GM23248 (cell line): ENCODE results near the gene ADCY7. TPM values are rescaled to one million over a fixed set of nuclear protein-coding genes. Genes with fewer than 3 reads are reported as not detected.

Experiments
- DNase-seq: peaks from one replicate; pipeline ENCODE4 v3.0.0-alpha.2; 2015
- H2AFZ ChIP-seq: fragments of 200-600 bp; sonication (generic); 2 replicates; pipeline ENCODE4 v1.6.1; 2016; ENCODE audit warnings: antibody characterized with exemption
- H3F3A ChIP-seq: fragments of 200-600 bp; sonication (generic); 2 replicates; pipeline ENCODE4 v1.6.1; 2016; ENCODE audit warnings: mild to moderate bottlenecking, antibody characterized with exemption, mixed run types; ENCODE audit not compliant: insufficient read depth
- H3K27ac ChIP-seq: fragments of 200-600 bp; sonication (generic); 2 replicates; pipeline ENCODE4 v1.5.1; 2016; ENCODE audit warnings: mild to moderate bottlenecking
- H3K27me3 ChIP-seq: fragments of 200-600 bp; sonication (generic); replicated peaks from 2 replicates; pipeline ENCODE4 v1.6.1; 2016; ENCODE audit warnings: mild to moderate bottlenecking; ENCODE audit not compliant: insufficient read depth
- H3K36me3 ChIP-seq: fragments of 200-600 bp; sonication (generic); 2 replicates; pipeline ENCODE4 v1.6.1; 2016; ENCODE audit warnings: low read depth, mild to moderate bottlenecking
- H3K4me1 ChIP-seq: fragments of 200-600 bp; sonication (generic); 2 replicates; pipeline ENCODE4 v1.6.1; 2016; ENCODE audit warnings: mild to moderate bottlenecking; ENCODE audit not compliant: insufficient read depth
- H3K4me2 ChIP-seq: fragments of 200-600 bp; sonication (generic); one replicate; pipeline ENCODE4 v1.6.1; 2016; ENCODE audit warnings: mild to moderate bottlenecking; ENCODE audit not compliant: unreplicated experiment
- H3K4me3 ChIP-seq: fragments of 200-600 bp; sonication (generic); 2 replicates; pipeline ENCODE4 v1.5.1; 2016; ENCODE audit warnings: mild to moderate bottlenecking
- H3K79me2 ChIP-seq: fragments of 200-600 bp; sonication (generic); 2 replicates; pipeline ENCODE4 v1.6.1; 2016; ENCODE audit warnings: mild to moderate bottlenecking; ENCODE audit not compliant: insufficient read depth
- H3K9ac ChIP-seq: fragments of 200-600 bp; sonication (generic); 2 replicates; pipeline ENCODE4 v1.6.1; 2016; ENCODE audit warnings: mild to moderate bottlenecking
- H3K9me2 ChIP-seq: fragments of 200-600 bp; sonication (generic); 2 replicates; pipeline ENCODE4 v1.6.1; 2016; ENCODE audit warnings: mixed run types, mild to moderate bottlenecking, moderate library complexity; ENCODE audit not compliant: insufficient read depth
- H3K9me3 ChIP-seq: fragments of 200-600 bp; sonication (generic); one replicate; pipeline ENCODE4 v1.6.1; 2017; ENCODE audit warnings: low read depth
- H4K20me1 ChIP-seq: fragments of 200-600 bp; sonication (generic); 2 replicates; pipeline ENCODE4 v1.6.0; 2016; ENCODE audit not compliant: insufficient read depth
- EZH2 ChIP-seq: fragments of 200-600 bp; sonication (generic); IDR thresholded peaks from 2 replicates; pipeline ENCODE4 v1.6.1; 2018; ENCODE audit warnings: antibody characterized with exemption, mild to moderate bottlenecking; ENCODE audit not compliant: insufficient read depth, poor library complexity, severe bottlenecking
- EZH2phosphoT487 ChIP-seq: fragments of 200-600 bp; sonication (generic); IDR thresholded peaks from 2 replicates; pipeline ENCODE4 v1.6.1; 2018; ENCODE audit warnings: antibody characterized with exemption, moderate library complexity, mild to moderate bottlenecking, low read depth; ENCODE audit not compliant: insufficient read depth
- WGBS, 2 experiments: methylation state at CpG; one replicate each; pipeline ENCODE4 v1.1.6; 2015 to 2017; ENCODE audit warnings: low lambda C conversion rate in 2 of 2, low coverage in 1 of 2; ENCODE audit errors: missing lambda C conversion rate in 2 of 2; 5-methylcytosine and 5-hydroxymethylcytosine counted together
- in situ Hi-C: fragments of 300-500 bp; cut with MboI; formaldehyde crosslinking; loops from 2 replicates; pipeline ENCODE4 v1.15.0; 2020
- polyA plus RNA-seq: library from polyadenylated mRNA; unstranded; fragments of >200 nt; fragmentation: Nextera tagmentation; extraction: Ambion mirVana; gene quantifications from 2 replicates; pipeline ENCODE4 v1.2.1, GENCODE V29; 2016
- total RNA-seq: library from RNA; depleted of rRNA; stranded (reverse); fragments of >200 nt; shearing (Covaris generic); gene quantifications from 2 replicates; pipeline ENCODE4 v1.2.3, GENCODE V29; 2014; rRNA removed

ADCY7 gene
- total RNA-seq (87.4 and 90.5 TPM in 2 replicates), polyA plus RNA-seq (31.9 and 32.7 TPM in 2 replicates)

DNA sequence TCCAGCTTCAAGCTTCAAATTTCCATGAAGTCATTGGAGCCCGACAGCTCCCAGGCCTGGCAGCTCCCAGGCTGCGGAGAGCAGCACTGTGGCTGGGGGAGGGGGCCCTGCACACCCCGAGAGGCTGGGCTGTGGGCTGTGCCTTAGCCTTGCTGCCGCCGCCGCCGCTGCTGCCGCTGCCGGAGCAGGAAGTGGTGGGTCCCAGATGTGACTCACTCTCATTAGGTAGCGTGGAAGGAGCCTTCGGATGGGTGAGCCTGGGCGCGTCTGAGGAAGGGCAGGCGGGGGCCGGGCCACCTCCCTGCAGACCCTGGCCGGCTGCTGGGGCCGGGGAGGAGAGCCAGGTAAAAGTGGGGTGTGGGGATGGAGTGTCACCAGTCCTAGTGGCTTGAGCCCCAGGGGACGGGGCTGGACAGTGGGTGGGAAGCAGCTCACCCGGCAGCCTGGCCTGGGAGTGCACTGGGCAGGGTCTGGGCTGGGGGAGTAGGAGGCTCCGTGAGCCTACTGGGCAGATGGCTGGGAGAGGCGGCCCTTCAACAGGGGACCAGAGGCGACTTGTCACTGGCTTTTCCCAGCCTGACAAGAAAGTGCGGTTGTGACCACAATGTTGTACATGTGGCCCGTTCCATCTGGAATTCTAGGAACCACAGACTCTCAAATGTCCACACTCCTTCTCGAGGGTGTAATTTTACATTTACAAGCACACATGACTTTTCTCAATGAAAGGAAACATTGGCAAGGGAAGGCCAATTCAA is at the start of gene ADCY7:
TSS of gene ADCY7 (plus strand) at position 215 of the 755 bp plus-strand sequence. CDS start 21,629 bp downstream, outside the sequence.
- in situ Hi-C loops = no loop called here
- Histone ChIP-seq H3K4me1 (peaks cover 29% of the 10 kb centered on the region), H3K79me2 (peaks cover 79% of the 10 kb centered on the region), H3K27ac (peak within 1 kb of the TSS; percentile 77), H3K36me3 (no peaks in the 10 kb centered on the region), H3K27me3 (no peaks in the 10 kb centered on the region), H4K20me1 (no peaks in the 10 kb centered on the region), H3K4me2 (peak within 1 kb of the TSS; percentile 85), H3F3A (peaks cover 13% of the 10 kb centered on the region), H3K9me2 (no peaks in the 10 kb centered on the region), H3K9me3 (no peaks in the 10 kb centered on the region), H2AFZ (peak within 1 kb of the TSS; percentile 21), H3K9ac (peak within 1 kb of the TSS; percentile 86), H3K4me3 (peak within 1 kb of the TSS; percentile 67)
- TF ChIP-seq EZH2phosphoT487 (no peak), EZH2 (no peak)
- 0 to 1% methylated on average over 23 of the region's 25 CpGs for WGBS, 2 experiments
- DNase-seq = peak; percentile 93

GRCh38 chr16:50219402-50219975 is 46.9 kb upstream of the ADCY7 start:
- H4K20me1 ChIP-seq = no peaks in the 10 kb centered on the region
- H3F3A ChIP-seq = 0 out of 2 replicates have a peak, but pooled peaks cover 11% of the 10 kb centered on the region
- H3K4me1 ChIP-seq = 0 out of 2 replicates have a peak, but pooled peaks cover 4% of the 10 kb centered on the region
- H3K79me2 ChIP-seq = peaks cover 4% of the 10 kb centered on the region; the same call in 1 of the 2 replicates
- in situ Hi-C loops = loop anchor here (10.0 kb wide), 1 partner anchor 135 kb away; no protein-coding TSS in a partner anchor
- WGBS, 2 experiments = 97% methylated on average over 4 of the region's 4 CpGs
- H3K36me3 ChIP-seq = peaks cover 42% of the 10 kb centered on the region
- no peaks in the 10 kb centered on the region for H3K9me3 ChIP-seq
- no peak overlapping the region for H3K4me3 ChIP-seq
- H3K9me2 ChIP-seq = no peaks in the 10 kb centered on the region
- no peak for TF ChIP-seq EZH2phosphoT487
- TF ChIP-seq EZH2 = no peak
- no peak for DNase-seq
- H3K9ac ChIP-seq = no peak overlapping the region
- no peak overlapping the region for H2AFZ ChIP-seq
- H3K4me2 ChIP-seq = no peak overlapping the region
- no peak overlapping the region for H3K27ac ChIP-seq
- no peaks in the 10 kb centered on the region for H3K27me3 ChIP-seq

GRCh38 chr16:50224286-50224685 is 42.1 kb upstream of the ADCY7 start:
- no peaks in the 10 kb centered on the region for H3K9me2 ChIP-seq
- H2AFZ ChIP-seq = no peak overlapping the region
- H3K27me3 ChIP-seq = no peaks in the 10 kb centered on the region
- no peaks in the 10 kb centered on the region for H3K79me2 ChIP-seq
- peaks cover 42% of the 10 kb centered on the region for H3K36me3 ChIP-seq
- in situ Hi-C loops = no loop called here
- 0 out of 2 replicates have a peak, but pooled peaks cover 6% of the 10 kb centered on the region for H3K4me1 ChIP-seq
- no peaks in the 10 kb centered on the region for H4K20me1 ChIP-seq
- H3K27ac ChIP-seq = no peak overlapping the region
- 0 out of 2 replicates have a peak, but pooled peaks cover 13% of the 10 kb centered on the region for H3F3A ChIP-seq
- no peak overlapping the region for H3K4me3 ChIP-seq
- DNase-seq = peak; percentile 26
- no peaks in the 10 kb centered on the region for H3K9me3 ChIP-seq
- TF ChIP-seq EZH2phosphoT487 = no peak
- WGBS, 2 experiments = 84 to 91% methylated on average over 3 of the region's 3 CpGs
- no peak overlapping the region for H3K9ac ChIP-seq
- H3K4me2 ChIP-seq = no peak overlapping the region

- TF ChIP-seq EZH2 (no peak), EZH2phosphoT487 (no peak)
- 0 out of 2 replicates have a peak, but pooled peaks cover 13% of the 10 kb centered on the region for H3F3A ChIP-seq
- H3K4me1 ChIP-seq = 0 out of 2 replicates have a peak, but pooled peaks cover 6% of the 10 kb centered on the region
- no peak for DNase-seq
- no peaks in the 10 kb centered on the region for H3K27me3 ChIP-seq
- H3K36me3 ChIP-seq = peaks cover 52% of the 10 kb centered on the region
- no peak overlapping the region for H2AFZ ChIP-seq
- no peak overlapping the region for H3K4me2 ChIP-seq
- H3K79me2 ChIP-seq = no peaks in the 10 kb centered on the region
- no peaks in the 10 kb centered on the region for H4K20me1 ChIP-seq
- no peaks in the 10 kb centered on the region for H3K9me2 ChIP-seq
- no peaks in the 10 kb centered on the region for H3K9me3 ChIP-seq
- H3K4me3 ChIP-seq = no peak overlapping the region
- H3K9ac ChIP-seq = no peak overlapping the region
- 60 to 61% methylated on average over 3 of the region's 3 CpGs for WGBS, 2 experiments
- H3K27ac ChIP-seq = no peak overlapping the region
- in situ Hi-C loops = no loop called here
Observed at GRCh38 chr16:50227120-50227519, 39.2 kb upstream of the ADCY7 start.
